ENCODE results near the gene FXN.
A peak's percentile ranks its signal among the peaks of the same experiment; 100 is the strongest.
"Not testable (repeated sequence)": the region's sequence is repeated elsewhere in the genome, so short reads cannot be mapped to it uniquely, and the experiment has no call there.

Gene FXN

GRCh38 chr9:69046723-69047122 is 11.2 kb downstream of the FXN start:
- no peak for TF ChIP-seq CTCF (IDR thresholded peaks at IDR 0.05; ENCODE audit: low read depth, low read length)
- in situ Hi-C loops (cut with HindIII; ENCODE audit: low sequenced_read_pairs) = no loop called here
- DNase-seq (ENCODE audit: low read depth, low spot score) = no peak
- H3K4me3 ChIP-seq (ENCODE audit: low read depth, low read length) = no peak overlapping the region

- H3K4me3 ChIP-seq (ENCODE audit: low read depth, low read length) = no peak overlapping the region
- in situ Hi-C loops (cut with HindIII; ENCODE audit: low sequenced_read_pairs) = no loop called here
- peak; percentile 16 for DNase-seq (ENCODE audit: low read depth, low spot score)
- no peak for TF ChIP-seq CTCF (IDR thresholded peaks at IDR 0.05; ENCODE audit: low read depth, low read length)
These were observed 11.8 kb downstream of the FXN start for GRCh38 chr9:69047371-69047770.

GRCh38 chr9:69049094-69049493 is 13.5 kb downstream of the FXN start:
- no peak overlapping the region for H3K4me3 ChIP-seq (ENCODE audit: low read depth, low read length)
- TF ChIP-seq CTCF (IDR thresholded peaks at IDR 0.05; ENCODE audit: low read depth, low read length) = no peak
- DNase-seq (ENCODE audit: low read depth, low spot score) = no peak
- in situ Hi-C loops (cut with HindIII; ENCODE audit: low sequenced_read_pairs) = no loop called here

- DNase-seq (ENCODE audit: low read depth, low spot score); H3K4me3 ChIP-seq (ENCODE audit: low read depth, low read length); in situ Hi-C loops (cut with HindIII; ENCODE audit: low sequenced_read_pairs): not testable (repeated sequence)
These were observed 15.4 kb downstream of the FXN start for GRCh38 chr9:69050936-69051335.

GRCh38 chr9:69054989-69055388 is 19.4 kb downstream of the FXN start:
- no peak overlapping the region for H3K4me3 ChIP-seq (ENCODE audit: low read depth, low read length)
- no peak for TF ChIP-seq CTCF (IDR thresholded peaks at IDR 0.05; ENCODE audit: low read depth, low read length)
- in situ Hi-C loops (cut with HindIII; ENCODE audit: low sequenced_read_pairs) = no loop called here
- DNase-seq (ENCODE audit: low read depth, low spot score) = no peak

- no peak for TF ChIP-seq CTCF (IDR thresholded peaks at IDR 0.05; ENCODE audit: low read depth, low read length)
- H3K4me3 ChIP-seq (ENCODE audit: low read depth, low read length) = no peak overlapping the region
- DNase-seq (ENCODE audit: low read depth, low spot score) = no peak
- in situ Hi-C loops (cut with HindIII; ENCODE audit: low sequenced_read_pairs) = no loop called here
These were observed 20.8 kb downstream of the FXN start for GRCh38 chr9:69056191-69056815.

- TF ChIP-seq CTCF (IDR thresholded peaks at IDR 0.05; ENCODE audit: low read depth, low read length) = no peak
- DNase-seq (ENCODE audit: low read depth, low spot score) = no peak
- no peak overlapping the region for H3K4me3 ChIP-seq (ENCODE audit: low read depth, low read length)
- in situ Hi-C loops (cut with HindIII; ENCODE audit: low sequenced_read_pairs) = no loop called here
These were observed 22.5 kb downstream of the FXN start for GRCh38 chr9:69058101-69058500.
